ENCODE data around the gene RMDN2. TPM values are rescaled to one million over a fixed set of nuclear protein-coding genes. Genes with fewer than 3 reads are reported as not detected.

RMDN2 gene
- total and polyA plus RNA-seq, 9 of the 15 experiments (the other 6 are each of a cell fraction or from before 2014, with no cell fraction given) = 1.5 to 4.3 (median 2.3) TPM

DNA sequence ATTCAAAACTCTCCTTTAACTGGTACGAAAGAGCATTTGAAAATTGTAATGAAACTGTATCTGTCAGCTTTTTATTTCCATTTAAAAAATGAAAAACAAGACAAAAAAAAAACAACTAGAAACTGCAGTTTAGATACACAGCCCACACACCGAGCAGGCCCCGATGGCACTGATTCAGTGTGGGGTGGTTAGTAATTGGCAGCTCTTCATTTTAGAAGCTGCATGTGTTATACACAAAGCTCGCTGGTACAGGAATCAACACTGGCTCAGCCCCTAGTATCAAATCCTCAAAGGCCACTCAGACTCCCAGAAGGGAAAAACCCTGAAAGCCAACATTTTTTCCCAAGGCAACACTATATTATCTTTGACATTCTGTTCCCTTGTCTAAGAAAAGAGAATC, 30.5 kb upstream of the RMDN2 start:
- Histone ChIP-seq H3K4me2 (ENCODE audit: insufficient read depth, low read length) (no peak overlapping the region), H3K27me3 (ENCODE audit: control insufficient read depth in 2 of 2, insufficient read depth in 2 of 2, low read length in 2 of 2) (peaks cover 2 to 5% of the 10 kb centered on the region in 2 experiments; a peak in 2 of 5 replicates), H3K79me2 (ENCODE audit: control insufficient read depth, insufficient read depth, low read length) (no peaks in the 10 kb centered on the region), H3K9me3 (replicated peaks; ENCODE audit: control insufficient read depth, insufficient read depth, low read depth, low read length) (no peaks in the 10 kb centered on the region), H4K20me1 (replicated peaks; ENCODE audit: control insufficient read depth, insufficient read depth, low read length) (0 out of 2 replicates have a peak, but pooled peaks cover 3% of the 10 kb centered on the region), H3K9me1 (ENCODE audit: control insufficient read depth, insufficient read depth, low read length) (no peaks in the 10 kb centered on the region), H3K9ac (ENCODE audit: insufficient read depth in 1 of 2, low read depth in 2 of 2, low read length in 2 of 2) (no peak overlapping the region), H3K36me3 (ENCODE audit: control insufficient read depth, insufficient read depth, low read length) (no peaks in the 10 kb centered on the region), H3K4me1 (replicated peaks in 1 of 2; ENCODE audit: control insufficient read depth in 2 of 2, insufficient read depth in 2 of 2, low read length in 2 of 2) (no peaks in the 10 kb centered on the region), H2AFZ (ENCODE audit: low read depth, low read length) (no peak overlapping the region), H3K27ac (ENCODE audit: extremely low read depth, low read depth, low read length) (no peak overlapping the region), H3K4me3 (no peak overlapping the region)
- no TSS peak for BruUV-seq (replicated peaks)
- FAIRE-seq (no peak), ATAC-seq (no peak), DNase-seq (ENCODE audit: extremely low read depth in 1 of 4, low spot score in 3 of 4) (no peak)
- intact Hi-C loops (cut with micrococcal nuclease) (no loop called here), in situ Hi-C loops (cut with MboI) (loop anchor here (25.0 kb wide), 1 partner anchor 1107 kb away; no protein-coding TSS in a partner anchor)
- POLR2A ChIA-PET = no interaction called here
- CTCF ChIA-PET (ENCODE audit: low intra/inter-chr PET ratio) = no interaction called here
- WGBS (ENCODE audit: insufficient coverage, low coverage, missing lambda C conversion rate) = 0% methylated on average over 4 of the region's 4 CpGs
- TF ChIP-seq, protein P1, sequence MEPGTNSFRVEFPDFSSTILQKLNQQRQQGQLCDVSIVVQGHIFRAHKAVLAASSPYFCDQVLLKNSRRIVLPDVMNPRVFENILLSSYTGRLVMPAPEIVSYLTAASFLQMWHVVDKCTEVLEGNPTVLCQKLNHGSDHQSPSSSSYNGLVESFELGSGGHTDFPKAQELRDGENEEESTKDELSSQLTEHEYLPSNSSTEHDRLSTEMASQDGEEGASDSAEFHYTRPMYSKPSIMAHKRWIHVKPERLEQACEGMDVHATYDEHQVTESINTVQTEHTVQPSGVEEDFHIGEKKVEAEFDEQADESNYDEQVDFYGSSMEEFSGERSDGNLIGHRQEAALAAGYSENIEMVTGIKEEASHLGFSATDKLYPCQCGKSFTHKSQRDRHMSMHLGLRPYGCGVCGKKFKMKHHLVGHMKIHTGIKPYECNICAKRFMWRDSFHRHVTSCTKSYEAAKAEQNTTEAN (CRISPR knock-in tag; IDR thresholded peaks at IDR 0.05) = no peak
- TF ChIP-seq ATF1 (CRISPR knock-in tag; IDR thresholded peaks at IDR 0.05) (no peak), ATF1 (tag; IDR thresholded peaks at IDR 0.05) (no peak), ELF1 (tag; IDR thresholded peaks at IDR 0.05) (no peak), IRF2 (CRISPR knock-in tag; IDR thresholded peaks at IDR 0.05) (no peak), TEAD2 (tag; IDR thresholded peaks at IDR 0.05) (no peak), NR2C2 (CRISPR knock-in tag; IDR thresholded peaks at IDR 0.05) (no peak), NR2C2 (tag; IDR thresholded peaks at IDR 0.05) (no peak), ARNT (IDR thresholded peaks at IDR 0.05) (no peak), CBX2 (IDR thresholded peaks at IDR 0.05; ENCODE audit: insufficient read depth, low read length, poor library complexity, severe bottlenecking) (no peak), FOXJ2 (tag; IDR thresholded peaks at IDR 0.05) (no peak), HMG20B (CRISPR knock-in tag; IDR thresholded peaks at IDR 0.05) (no peak), NRF1 (conservative IDR thresholded peaks at IDR 0.05 in 1 of 2, IDR thresholded peaks at IDR 0.05 in 1 of 2) (no peak), MAFF (IDR thresholded peaks at IDR 0.05; ENCODE audit: low read length) (no peak), THRAP3 (IDR thresholded peaks at IDR 0.05; ENCODE audit: borderline replicate concordance) (no peak), SMARCA5 (IDR thresholded peaks at IDR 0.05) (no peak), HDAC3 (IDR thresholded peaks at IDR 0.05; ENCODE audit: borderline replicate concordance, partially characterized antibody) (no peak)
- TF ChIP-seq, protein P2, sequence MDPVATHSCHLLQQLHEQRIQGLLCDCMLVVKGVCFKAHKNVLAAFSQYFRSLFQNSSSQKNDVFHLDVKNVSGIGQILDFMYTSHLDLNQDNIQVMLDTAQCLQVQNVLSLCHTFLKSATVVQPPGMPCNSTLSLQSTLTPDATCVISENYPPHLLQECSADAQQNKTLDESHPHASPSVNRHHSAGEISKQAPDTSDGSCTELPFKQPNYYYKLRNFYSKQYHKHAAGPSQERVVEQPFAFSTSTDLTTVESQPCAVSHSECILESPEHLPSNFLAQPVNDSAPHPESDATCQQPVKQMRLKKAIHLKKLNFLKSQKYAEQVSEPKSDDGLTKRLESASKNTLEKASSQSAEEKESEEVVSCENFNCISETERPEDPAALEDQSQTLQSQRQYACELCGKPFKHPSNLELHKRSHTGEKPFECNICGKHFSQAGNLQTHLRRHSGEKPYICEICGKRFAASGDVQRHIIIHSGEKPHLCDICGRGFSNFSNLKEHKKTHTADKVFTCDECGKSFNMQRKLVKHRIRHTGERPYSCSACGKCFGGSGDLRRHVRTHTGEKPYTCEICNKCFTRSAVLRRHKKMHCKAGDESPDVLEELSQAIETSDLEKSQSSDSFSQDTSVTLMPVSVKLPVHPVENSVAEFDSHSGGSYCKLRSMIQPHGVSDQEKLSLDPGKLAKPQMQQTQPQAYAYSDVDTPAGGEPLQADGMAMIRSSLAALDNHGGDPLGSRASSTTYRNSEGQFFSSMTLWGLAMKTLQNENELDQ (CRISPR knock-in tag; IDR thresholded peaks at IDR 0.05; ENCODE audit: borderline replicate concordance) = no peak
- TF ChIP-seq, protein P3, sequence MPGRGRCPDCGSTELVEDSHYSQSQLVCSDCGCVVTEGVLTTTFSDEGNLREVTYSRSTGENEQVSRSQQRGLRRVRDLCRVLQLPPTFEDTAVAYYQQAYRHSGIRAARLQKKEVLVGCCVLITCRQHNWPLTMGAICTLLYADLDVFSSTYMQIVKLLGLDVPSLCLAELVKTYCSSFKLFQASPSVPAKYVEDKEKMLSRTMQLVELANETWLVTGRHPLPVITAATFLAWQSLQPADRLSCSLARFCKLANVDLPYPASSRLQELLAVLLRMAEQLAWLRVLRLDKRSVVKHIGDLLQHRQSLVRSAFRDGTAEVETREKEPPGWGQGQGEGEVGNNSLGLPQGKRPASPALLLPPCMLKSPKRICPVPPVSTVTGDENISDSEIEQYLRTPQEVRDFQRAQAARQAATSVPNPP (IDR thresholded peaks at IDR 0.05; ENCODE audit: borderline replicate concordance, insufficient read depth, insufficient read length) = no peak

Measured in K562 (cell line).